ENCODE results near the gene CLTCL1.

- TF ChIP-seq GATA2 (IDR thresholded peaks at IDR 0.05; ENCODE audit: low read depth, low read length) (no peak), GATA3 (IDR thresholded peaks at IDR 0.05; ENCODE audit: low read depth, low read length) (no peak)
Measured at GRCh38 chr22:19148417-19149046, 143.0 kb downstream of the CLTCL1 start.

All from SH-SY5Y (cell line).